Renal cortex interstitium (tissue), 11 donors: ENCODE measurements around the gene PLA2G3. TPM values are rescaled to one million over a fixed set of nuclear protein-coding genes. Genes with fewer than 3 reads are reported as not detected.
"Not testable (repeated sequence)": the region's sequence is repeated elsewhere in the genome, so short reads cannot be mapped to it uniquely, and the experiment has no call there.

Experiments used
- DNase-seq, 11 donors: peaks; one replicate each; pipeline ENCODE4 v3.0.0-alpha.2; 2013; ENCODE audit warnings: low read depth in 9 of 11, low spot score in 4 of 11; ENCODE audit errors: extremely low read depth in 1 of 11
- polyA plus RNA-seq, 3 donors: library from polyadenylated mRNA; unstranded; fragments of 120-200 nt; gene quantifications; one replicate each; pipeline ENCODE4 v1.2.1, GENCODE V29; 2013; ENCODE audit not compliant: insufficient read length in 3 of 3

PLA2G3 gene
- polyA plus RNA-seq, 3 donors, result 0.06 to 0.22 (median 0.11) TPM

DNA sequence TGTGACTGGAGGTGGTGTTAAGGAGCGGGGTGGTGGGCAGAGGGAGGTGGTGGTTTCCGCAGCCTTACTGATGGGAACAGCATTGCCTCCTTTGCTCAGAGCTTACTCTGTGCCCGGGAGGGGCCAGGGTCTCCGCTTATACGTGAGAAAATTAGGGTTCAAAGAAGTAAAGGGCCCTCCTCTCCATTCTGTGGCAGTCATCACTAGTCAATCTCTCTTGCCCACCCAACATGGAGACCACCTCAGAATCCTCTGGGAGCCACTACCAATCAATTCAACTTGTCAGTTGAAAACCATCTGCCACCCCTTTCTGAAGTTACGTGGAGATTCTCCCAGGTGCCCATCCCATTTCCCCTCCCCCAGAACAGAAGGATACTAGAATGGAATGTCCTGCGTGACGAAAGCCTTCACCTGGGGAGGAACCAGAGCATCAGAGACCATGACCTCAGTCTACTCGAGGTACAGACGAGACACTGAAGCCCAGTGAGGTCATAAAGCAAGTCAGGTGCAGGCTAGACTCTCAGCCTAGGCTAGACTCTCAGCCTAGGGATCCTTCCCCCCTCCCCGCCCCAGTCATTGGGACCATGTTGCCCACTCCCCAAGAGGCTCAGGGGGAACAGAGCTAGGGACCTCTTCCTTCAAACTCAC, 34.9 kb downstream of the PLA2G3 start:
- DNase-seq, result no peak

DNA sequence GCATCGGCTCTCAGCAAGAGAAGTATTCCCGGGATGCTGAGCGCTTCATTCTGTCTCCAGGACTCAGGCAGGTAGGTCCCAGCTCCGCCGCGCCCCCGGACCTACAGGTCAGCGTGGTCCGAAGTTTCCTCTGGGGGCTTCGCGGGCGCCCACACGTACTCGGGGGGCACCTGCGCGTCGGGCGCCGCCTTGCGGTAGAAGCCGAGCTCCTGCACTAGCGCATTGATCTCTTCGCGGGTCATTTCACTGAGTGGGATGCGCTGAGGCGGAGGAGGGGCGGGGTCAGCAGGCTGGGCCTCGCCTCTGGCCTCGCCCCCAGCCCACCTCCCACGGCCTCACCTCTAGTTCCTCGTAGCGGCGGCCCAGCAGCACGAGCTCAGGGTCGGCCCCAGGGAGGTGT, 35.4 kb downstream of the PLA2G3 start:
- DNase-seq, result no peak

GRCh38 chr22:31103899-31104694, 36.2 kb downstream of the PLA2G3 start:
- no peak for DNase-seq

GRCh38 chr22:31103111-31103510, 37.2 kb downstream of the PLA2G3 start:
- no peak for DNase-seq

DNA sequence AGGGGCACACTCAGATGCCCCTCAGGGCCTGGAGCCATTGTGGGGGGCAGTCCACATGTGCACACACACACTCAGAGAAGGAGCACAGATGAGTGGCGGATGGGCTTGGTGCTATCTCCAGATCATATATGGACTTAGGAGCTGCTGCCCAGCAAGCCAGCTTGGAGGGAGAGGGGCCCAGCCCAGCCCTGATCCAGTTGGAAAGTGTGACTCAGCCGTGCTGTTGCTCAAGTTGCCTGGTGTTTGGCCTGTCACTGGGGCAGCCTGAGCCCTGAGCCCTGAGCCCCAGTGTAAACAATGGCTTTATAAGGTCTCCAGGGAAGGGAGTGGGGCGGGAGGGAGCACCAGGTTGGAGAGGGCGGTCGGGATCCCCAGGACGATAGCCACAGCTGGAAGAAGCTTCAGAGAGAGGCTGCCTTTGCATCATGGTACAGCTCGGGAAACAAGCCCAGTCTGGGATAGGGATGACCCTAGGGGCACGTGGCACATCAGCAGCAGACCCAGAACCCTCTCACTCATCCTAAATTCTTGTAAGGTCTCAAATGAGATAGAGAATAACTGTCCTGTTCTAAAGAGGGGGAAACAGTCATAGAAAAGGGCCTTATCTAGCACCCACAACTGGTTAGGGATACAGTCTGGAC, 37.7 kb downstream of the PLA2G3 start:
- DNase-seq, result no peak

DNA sequence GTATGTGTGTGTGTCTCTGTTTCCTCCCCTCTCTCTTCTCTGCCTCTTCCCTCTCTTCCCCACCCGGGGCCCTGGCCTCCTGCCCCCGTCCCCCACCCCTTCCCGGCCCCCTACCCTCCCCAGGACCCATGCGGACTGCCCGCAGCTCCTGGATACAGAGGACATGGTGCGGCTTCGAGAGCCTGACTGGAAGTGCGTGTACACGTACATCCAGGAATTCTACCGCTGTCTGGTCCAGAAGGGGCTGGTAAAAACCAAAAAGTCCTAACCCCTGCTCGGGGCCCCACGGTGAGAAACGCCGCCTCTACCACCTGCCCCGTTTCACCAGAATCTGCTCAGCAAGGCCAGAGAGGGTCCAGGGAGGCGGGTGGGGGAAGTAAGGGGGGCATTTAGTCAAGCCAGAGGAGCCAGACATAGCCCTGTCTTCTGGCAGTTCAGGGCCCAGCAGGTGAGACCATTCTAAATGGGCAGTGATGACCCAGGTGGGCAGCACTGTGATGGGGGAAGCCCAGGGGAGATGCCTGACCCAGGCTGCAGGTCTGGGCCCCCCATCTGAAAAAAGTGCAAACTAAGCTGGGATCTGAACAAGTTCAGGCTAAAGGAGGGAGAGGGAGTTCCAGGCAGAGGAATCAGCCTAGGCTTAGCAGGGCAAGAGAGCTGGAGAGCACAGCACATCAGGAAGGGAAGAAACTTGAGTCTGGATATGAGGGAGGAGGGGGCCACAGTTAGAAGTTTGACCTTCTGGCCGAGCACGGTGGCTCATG, 39.4 kb downstream of the PLA2G3 start:
- no peak for DNase-seq

GRCh38 chr22:31099841-31100761, 40.2 kb downstream of the PLA2G3 start:
- DNase-seq, result no peak

- no peak for DNase-seq
Observed at GRCh38 chr22:31099386-31099785, 40.9 kb downstream of the PLA2G3 start.

DNA sequence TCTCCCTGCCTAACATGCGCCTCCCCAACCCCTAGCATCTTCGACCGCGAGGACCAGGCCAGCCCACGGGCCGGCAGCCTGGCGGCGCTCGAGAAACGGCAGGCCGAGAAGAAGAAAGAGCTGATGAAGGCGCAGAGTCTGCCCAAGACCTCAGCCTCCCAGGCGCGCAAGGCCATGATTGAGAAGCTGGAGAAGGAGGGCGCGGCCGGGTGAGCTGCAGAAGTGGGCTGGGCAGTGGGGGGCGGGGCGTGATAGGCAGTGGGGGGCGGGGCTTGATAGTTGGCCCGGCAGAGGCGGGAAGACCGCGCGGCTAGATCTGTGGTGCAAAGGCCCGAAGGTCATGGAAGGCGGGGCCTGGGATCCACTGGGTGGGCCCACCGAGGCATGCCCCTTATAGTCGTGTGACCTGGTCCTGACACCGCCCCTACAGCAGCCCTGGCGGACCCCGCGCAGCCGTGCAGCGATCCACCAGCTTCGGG, 41.6 kb downstream of the PLA2G3 start:
- DNase-seq, result no peak

DNA sequence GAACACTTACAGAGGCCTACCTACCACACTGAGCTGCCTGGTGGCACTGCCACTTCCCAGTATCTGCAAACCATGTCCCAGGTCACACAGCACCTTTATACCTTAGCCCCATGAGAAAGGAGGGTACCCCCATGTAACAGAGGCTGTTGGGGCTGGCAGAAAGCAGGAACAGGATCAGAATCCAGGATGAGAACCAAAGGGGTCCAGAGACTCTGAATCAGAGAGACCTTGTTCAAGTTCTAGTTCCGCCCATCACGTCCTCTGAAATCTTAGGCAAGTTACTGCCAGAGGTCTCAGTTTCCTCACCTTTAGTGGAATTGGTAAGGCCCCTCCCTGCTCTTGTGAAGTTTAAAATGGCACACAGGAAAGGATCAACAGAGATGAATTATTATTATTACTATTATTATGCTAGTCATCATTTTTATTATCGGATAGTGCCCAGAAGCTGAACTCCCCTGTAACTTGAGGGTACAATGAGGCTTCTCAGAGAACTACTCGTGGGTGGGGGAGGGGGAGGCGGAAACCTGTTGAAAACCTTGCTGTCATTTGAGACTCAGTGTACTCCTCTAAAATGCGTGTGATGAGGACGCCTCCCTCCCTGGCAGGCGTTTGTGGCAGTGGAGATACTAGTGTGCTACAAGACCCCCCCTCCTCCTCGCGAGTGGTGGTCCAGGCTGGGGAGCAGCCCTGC, 42.2 kb downstream of the PLA2G3 start:
- DNase-seq, result no peak

DNA sequence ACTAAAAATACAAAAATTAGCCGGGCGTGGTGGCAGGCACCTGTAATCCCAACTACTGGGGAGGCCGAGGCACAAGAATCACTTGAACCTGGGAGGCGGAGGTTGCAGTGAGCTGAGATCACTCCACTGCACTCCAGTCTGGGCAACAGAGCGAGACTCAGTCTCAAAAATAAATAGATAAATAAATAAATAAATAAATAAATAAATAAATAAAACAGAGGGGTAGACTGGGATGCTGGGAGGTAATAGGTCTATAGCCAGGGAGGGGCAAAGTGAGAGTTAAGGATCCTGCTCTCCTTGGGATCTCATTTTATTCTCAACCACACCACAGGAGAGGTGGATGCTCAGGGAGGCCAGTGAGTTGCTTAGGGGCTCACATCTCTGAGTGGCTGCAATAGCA, 42.8 kb downstream of the PLA2G3 start:
- DNase-seq, result not testable (repeated sequence)

DNA sequence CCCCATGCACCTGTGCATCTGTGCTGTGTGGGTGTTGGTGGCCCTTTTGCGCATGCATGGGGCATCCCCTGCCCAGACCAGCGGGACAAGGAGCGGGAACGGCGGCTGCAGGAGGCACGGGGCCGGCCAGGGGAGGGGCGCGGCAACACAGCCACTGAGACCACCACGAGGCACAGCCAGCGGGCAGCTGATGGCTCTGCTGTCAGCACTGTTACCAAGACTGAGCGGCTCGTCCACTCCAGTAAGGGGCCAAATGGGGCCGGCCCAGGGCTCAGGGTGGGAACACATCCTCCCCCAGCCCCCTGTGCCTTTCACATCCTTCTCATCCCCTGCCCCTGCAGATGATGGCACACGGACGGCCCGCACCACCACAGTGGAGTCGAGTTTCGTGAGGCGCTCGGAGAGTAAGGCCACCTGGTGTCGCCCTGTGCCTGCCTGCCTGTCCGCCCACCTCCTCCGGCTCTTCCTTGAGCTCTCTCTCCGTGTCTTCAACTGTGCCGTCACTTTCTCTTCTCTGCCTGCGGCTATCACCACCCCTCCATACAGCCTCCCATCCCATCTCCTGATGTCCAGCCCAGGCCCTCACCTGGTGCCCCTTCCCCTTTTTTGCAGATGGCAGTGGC, 43.5 kb downstream of the PLA2G3 start:
- DNase-seq, result no peak

DNA sequence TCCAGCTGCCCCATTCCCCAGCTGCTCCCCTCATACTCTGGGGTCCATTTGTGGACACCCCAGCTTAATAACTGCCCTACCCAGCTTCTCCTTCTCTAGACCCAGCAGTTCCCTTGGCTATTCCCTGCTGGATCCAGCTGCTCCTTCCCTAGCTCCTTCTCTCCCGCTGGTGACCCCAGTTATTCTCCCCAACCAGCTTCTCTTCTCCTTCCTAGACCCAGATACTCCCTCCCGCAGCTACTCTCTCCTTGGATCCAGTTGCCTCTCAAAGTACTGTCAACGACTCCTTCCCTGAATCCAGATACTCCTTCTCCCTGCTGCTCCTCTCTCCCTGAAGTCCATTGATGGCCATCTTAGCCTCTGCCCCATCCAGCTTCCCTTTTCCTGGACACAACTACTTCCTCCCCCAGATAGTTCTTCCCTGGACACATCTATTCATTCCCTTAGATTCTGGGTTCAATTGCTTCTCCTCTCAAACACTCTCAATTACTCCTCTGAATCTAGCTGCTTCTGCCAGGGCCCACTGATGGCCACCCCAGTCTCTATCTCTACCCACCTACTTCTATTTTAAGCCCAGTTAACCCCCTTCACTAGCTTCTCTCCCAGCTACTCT, 44.6 kb downstream of the PLA2G3 start:
- DNase-seq, result no peak

DNA sequence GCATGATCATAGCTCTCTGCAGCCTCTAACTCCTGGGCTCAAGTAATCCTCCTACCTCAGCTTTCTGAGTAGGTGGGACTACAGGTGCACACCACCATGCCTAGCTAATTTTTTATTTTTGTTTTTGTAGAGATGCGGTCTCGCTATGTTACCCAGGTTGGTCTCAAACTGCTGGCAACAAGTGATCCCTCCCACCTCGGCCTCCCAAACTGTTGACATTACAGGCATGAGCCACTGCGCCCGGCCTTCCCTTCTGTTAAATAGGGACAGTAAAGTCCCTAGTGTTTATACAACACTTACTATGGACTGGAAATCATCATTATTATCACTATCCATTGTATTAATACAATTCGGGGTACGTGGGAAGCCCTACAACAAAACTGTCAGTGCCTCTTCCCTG, 45.6 kb downstream of the PLA2G3 start:
- DNase-seq, result no peak

- DNase-seq, result no peak
Observed at GRCh38 chr22:31094021-31094551, 46.2 kb downstream of the PLA2G3 start.

GRCh38 chr22:31093086-31093850, 47.0 kb downstream of the PLA2G3 start:
- DNase-seq, result no peak
